Fibroblast of the aortic adventitia (primary cell): ENCODE data around the gene ARHGEF4. TPM values are rescaled to one million over a fixed set of nuclear protein-coding genes. Genes with fewer than 3 reads are reported as not detected.

ENCODE experiments used
- DNase-seq: peaks from one replicate; pipeline ENCODE4 v3.0.0-alpha.2; 2010; ENCODE audit warnings: low read depth
- H3K4me3 ChIP-seq: 2 replicates; pipeline ENCODE4 v1.5.1; 2011; ENCODE audit warnings: low read depth, mild to moderate bottlenecking, control low read depth, low read length, moderate library complexity
- total RNA-seq: library from RNA; depleted of rRNA; stranded (reverse); fragments of >200 nt; gene quantifications from 2 replicates; pipeline ENCODE4 v1.2.3, GENCODE V29; 2012; ENCODE audit warnings: low replicate concordance
- TF ChIP-seq, protein P1 (sequence below): IDR thresholded peaks from 2 replicates; pipeline ENCODE4 v1.5.1; 2011; ENCODE audit warnings: mild to moderate bottlenecking, low read length, control low read depth, inconsistent platforms; ENCODE audit not compliant: insufficient read depth

ARHGEF4 gene
- total RNA-seq, 1 donor, result 5.2 TPM

GRCh38 chr2:131043199-131044074 lies 206.7 kb downstream of the ARHGEF4 start:
- DNase-seq, result no peak
- no peak overlapping the region for H3K4me3 ChIP-seq
- TF ChIP-seq, protein P1, sequence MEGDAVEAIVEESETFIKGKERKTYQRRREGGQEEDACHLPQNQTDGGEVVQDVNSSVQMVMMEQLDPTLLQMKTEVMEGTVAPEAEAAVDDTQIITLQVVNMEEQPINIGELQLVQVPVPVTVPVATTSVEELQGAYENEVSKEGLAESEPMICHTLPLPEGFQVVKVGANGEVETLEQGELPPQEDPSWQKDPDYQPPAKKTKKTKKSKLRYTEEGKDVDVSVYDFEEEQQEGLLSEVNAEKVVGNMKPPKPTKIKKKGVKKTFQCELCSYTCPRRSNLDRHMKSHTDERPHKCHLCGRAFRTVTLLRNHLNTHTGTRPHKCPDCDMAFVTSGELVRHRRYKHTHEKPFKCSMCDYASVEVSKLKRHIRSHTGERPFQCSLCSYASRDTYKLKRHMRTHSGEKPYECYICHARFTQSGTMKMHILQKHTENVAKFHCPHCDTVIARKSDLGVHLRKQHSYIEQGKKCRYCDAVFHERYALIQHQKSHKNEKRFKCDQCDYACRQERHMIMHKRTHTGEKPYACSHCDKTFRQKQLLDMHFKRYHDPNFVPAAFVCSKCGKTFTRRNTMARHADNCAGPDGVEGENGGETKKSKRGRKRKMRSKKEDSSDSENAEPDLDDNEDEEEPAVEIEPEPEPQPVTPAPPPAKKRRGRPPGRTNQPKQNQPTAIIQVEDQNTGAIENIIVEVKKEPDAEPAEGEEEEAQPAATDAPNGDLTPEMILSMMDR, result no peak

GRCh38 chr2:131044075-131044756 lies 207.5 kb downstream of the ARHGEF4 start:
- no peak overlapping the region for H3K4me3 ChIP-seq
- TF ChIP-seq, protein P1, result no peak
- DNase-seq, result no peak

GRCh38 chr2:131044757-131045150 lies 208.0 kb downstream of the ARHGEF4 start:
- TF ChIP-seq, protein P1, result no peak
- DNase-seq, result no peak
- H3K4me3 ChIP-seq, result no peak overlapping the region

- no peak for DNase-seq
- H3K4me3 ChIP-seq, result no peak overlapping the region
- TF ChIP-seq, protein P1, result no peak
These were observed 208.7 kb downstream of the ARHGEF4 start for GRCh38 chr2:131045286-131046027.

DNA sequence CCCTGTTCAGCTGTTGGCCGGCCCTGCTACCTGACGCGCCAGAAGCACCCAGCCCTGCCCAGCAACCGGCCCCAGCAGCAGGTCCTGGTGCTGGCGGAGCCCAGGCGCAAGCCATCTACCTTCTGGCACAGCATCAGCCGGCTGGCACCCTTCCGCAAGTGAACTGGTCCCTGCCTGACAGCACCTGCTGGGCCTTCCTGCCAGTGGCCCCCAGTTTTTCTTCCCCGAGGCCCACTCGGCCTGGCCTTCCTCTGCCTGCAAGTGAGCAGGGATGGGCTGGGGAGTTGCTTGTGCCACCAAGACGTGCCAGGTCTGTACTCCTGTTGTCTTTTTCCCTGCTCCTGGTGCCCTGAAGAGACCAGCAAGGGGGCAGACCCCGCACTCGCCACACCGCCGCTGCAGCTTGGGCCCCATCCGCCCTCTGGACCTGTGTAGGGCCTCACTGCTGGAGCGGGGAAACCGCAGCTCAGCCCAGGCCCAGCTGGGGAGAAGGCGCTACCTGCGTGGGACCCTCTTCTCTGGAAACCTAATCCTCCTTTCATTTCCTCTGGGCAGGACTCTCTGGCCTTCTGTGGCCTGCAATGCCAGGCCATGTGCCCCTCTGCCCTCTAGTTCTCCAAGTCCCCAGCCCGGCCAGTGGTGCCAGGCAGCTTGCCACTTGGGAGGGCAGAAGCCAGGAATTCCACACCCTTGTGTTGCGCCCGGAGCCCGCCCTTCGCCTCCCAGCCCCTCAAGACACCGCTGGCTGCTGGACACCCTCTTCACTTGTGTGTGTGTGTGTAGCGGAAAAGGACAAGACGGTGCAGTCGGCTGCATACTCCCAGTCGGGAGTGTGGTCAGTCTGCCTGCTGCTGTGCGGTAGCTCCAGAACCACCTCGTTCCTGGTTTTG lies 209.6 kb downstream of the ARHGEF4 start:
- DNase-seq, result no peak

More for the DNA sequence above, 209.6 kb downstream of the ARHGEF4 start:
- TF ChIP-seq, protein P1, result no peak
- no peak overlapping the region for H3K4me3 ChIP-seq
